Neural cell (in vitro differentiated cells): ENCODE data around the gene KITLG. TPM values are rescaled to one million over a fixed set of nuclear protein-coding genes. Genes with fewer than 3 reads are reported as not detected.

Experiments
- H2AFZ ChIP-seq: fragments of 200-600, 300-800 bp; sonication (generic), shearing (Covaris generic); 2 replicates; pipeline ENCODE4 v1.6.0; 2014; ENCODE audit warnings: low read depth, mild to moderate bottlenecking, antibody characterized with exemption, low read length, moderate library complexity
- H3F3A ChIP-seq: fragments of 200-600 bp; shearing (Covaris generic); 2 replicates; pipeline ENCODE4 v1.6.1; 2016; ENCODE audit warnings: mild to moderate bottlenecking, moderate library complexity, mixed read lengths, antibody characterized with exemption, low read length; ENCODE audit not compliant: insufficient read depth, poor library complexity, severe bottlenecking
- H3K27ac ChIP-seq: fragments of 200-600, 300-800 bp; sonication (generic), shearing (Covaris generic); 2 replicates; pipeline ENCODE4 v1.5.1; 2014; ENCODE audit warnings: mild to moderate bottlenecking, low read length, moderate library complexity
- H3K27me3 ChIP-seq: fragments of 300-800, 200-600 bp; sonication (generic), shearing (Covaris generic); 2 replicates; pipeline ENCODE4 v1.6.0; 2014; ENCODE audit warnings: mild to moderate bottlenecking, low read depth, low read length, moderate library complexity; ENCODE audit not compliant: insufficient read depth
- H3K36me3 ChIP-seq: fragments of 300-800, 200-600 bp; sonication (generic), shearing (Covaris generic); 2 replicates; pipeline ENCODE4 v1.5.1; 2014; ENCODE audit warnings: mild to moderate bottlenecking, antibody characterized with exemption, low read length, moderate library complexity; ENCODE audit not compliant: insufficient read depth
- H3K4me2 ChIP-seq: fragments of 300-800, 200-600 bp; sonication (generic), shearing (Covaris generic); 2 replicates; pipeline ENCODE4 v1.6.0; 2014; ENCODE audit warnings: mild to moderate bottlenecking, low read length
- H3K4me3 ChIP-seq: fragments of 300-800, 200-600 bp; sonication (generic), shearing (Covaris generic); 2 replicates; pipeline ENCODE4 v1.5.1; 2014; ENCODE audit warnings: mild to moderate bottlenecking, low read length, moderate library complexity
- H3K79me2 ChIP-seq: fragments of 200-600 bp; shearing (Covaris generic); replicated peaks from 2 replicates; pipeline ENCODE4 v1.6.0; 2014; ENCODE audit warnings: mild to moderate bottlenecking, low read length, moderate library complexity; ENCODE audit not compliant: insufficient read depth
- H3K9ac ChIP-seq: fragments of 300-800, 200-600 bp; sonication (generic), shearing (Covaris generic); 2 replicates; pipeline ENCODE4 v1.6.1; 2016; ENCODE audit warnings: mild to moderate bottlenecking, low read length, mixed read lengths
- H3K9me2 ChIP-seq: fragments of 200-600 bp; shearing (Covaris generic); 2 replicates; pipeline ENCODE4 v1.6.1; 2016; ENCODE audit warnings: mild to moderate bottlenecking, low read length, mixed read lengths; ENCODE audit not compliant: insufficient read depth
- H3K9me3 ChIP-seq: fragments of 200-600, 300-800 bp; sonication (generic), shearing (Covaris generic); 2 replicates; pipeline ENCODE4 v1.6.1; 2016; ENCODE audit warnings: mild to moderate bottlenecking, mixed run types, low read length, moderate library complexity, mixed read lengths
- H4K20me1 ChIP-seq: fragments of 200-600 bp; shearing (Covaris generic); 2 replicates; pipeline ENCODE4 v1.6.1; 2016; ENCODE audit warnings: mild to moderate bottlenecking, mixed run types; ENCODE audit not compliant: insufficient read depth
- EP300 ChIP-seq: fragments of 450-650 bp; conservative IDR thresholded peaks from 2 replicates; pipeline ENCODE4 v1.6.1; 2014; ENCODE audit warnings: antibody characterized with exemption, mild to moderate bottlenecking, moderate library complexity; ENCODE audit not compliant: poor library complexity, severe bottlenecking
- EZH2 ChIP-seq: fragments of 200-600, 300-800 bp; shearing (Covaris generic), sonication (generic); IDR thresholded peaks from 2 replicates; pipeline ENCODE4 v1.6.1; 2014; ENCODE audit warnings: antibody characterized with exemption, low read length, borderline replicate concordance, mild to moderate bottlenecking; ENCODE audit not compliant: insufficient read depth, poor library complexity, severe bottlenecking
- MXI1 ChIP-seq: fragments of 450-650 bp; conservative IDR thresholded peaks from 2 replicates; pipeline ENCODE4 v1.6.1; 2014; ENCODE audit warnings: antibody characterized with exemption, mild to moderate bottlenecking; ENCODE audit not compliant: poor library complexity, severe bottlenecking
- POLR2AphosphoS5 ChIP-seq: IDR thresholded peaks from 2 replicates; pipeline ENCODE4 v1.6.1; 2012
- RAD21 ChIP-seq: fragments of 450-650 bp; conservative IDR thresholded peaks from 2 replicates; pipeline ENCODE4 v1.6.1; 2014; ENCODE audit warnings: antibody characterized with exemption, mild to moderate bottlenecking, moderate library complexity
- SMC3 ChIP-seq: fragments of 450-650 bp; conservative IDR thresholded peaks from 2 replicates; pipeline ENCODE4 v1.6.1; 2014; ENCODE audit warnings: antibody characterized with exemption, mild to moderate bottlenecking, moderate library complexity; ENCODE audit not compliant: poor library complexity
- TAF1 ChIP-seq: IDR thresholded peaks from 2 replicates; pipeline ENCODE4 v1.6.1; 2012; ENCODE audit warnings: low read depth
- polyA plus RNA-seq: library from polyadenylated mRNA; depleted of rRNA; stranded (reverse); fragments of >200 nt; gene quantifications from 2 replicates; pipeline ENCODE4 v1.2.3, GENCODE V29; 2014
- TF ChIP-seq, protein P1 (sequence below): IDR thresholded peaks from 2 replicates; pipeline ENCODE4 v1.6.1; 2012; ENCODE audit warnings: borderline replicate concordance
- TF ChIP-seq, protein P2 (sequence below): fragments of 450-650 bp; IDR thresholded peaks from 2 replicates; pipeline ENCODE4 v1.5.1; 2014; ENCODE audit warnings: antibody characterized with exemption, mild to moderate bottlenecking, moderate library complexity; ENCODE audit not compliant: poor library complexity, severe bottlenecking

KITLG gene
- polyA plus RNA-seq, 1 donor from 2014 or later = 6.2 TPM

GRCh38 chr12:88591343-88591742 is 11.1 kb upstream of the KITLG start (continued):
- no peak for TF ChIP-seq TAF1

DNA sequence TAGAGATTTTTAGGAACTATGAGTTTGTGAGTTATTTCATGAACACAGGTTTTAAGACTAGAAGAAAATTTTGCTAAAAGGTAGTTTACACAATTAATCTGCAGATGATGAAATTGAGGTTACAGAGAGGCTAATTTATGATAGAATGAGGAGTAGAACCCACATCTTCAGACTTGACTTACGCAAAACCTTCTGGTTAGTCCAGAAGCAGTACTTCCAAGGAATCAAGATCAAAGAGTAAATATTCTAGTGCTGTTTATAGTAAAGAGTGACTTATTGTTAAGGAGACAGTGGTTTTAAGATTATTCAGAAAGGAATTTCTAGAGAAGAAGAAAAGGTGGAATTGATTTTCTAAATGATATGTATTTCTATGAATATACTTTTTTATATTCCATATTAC is 10.6 kb upstream of the KITLG start:
- Histone ChIP-seq H3K4me2 (no peak overlapping the region), H3K27ac (no peak overlapping the region), H3K9me2 (no peaks in the 10 kb centered on the region), H3F3A (no peaks in the 10 kb centered on the region), H3K79me2 (no peaks in the 10 kb centered on the region), H2AFZ (no peak overlapping the region), H3K36me3 (no peaks in the 10 kb centered on the region), H3K9ac (no peak overlapping the region), H4K20me1 (no peaks in the 10 kb centered on the region), H3K9me3 (peaks cover 9% of the 10 kb centered on the region), H3K4me3 (no peak overlapping the region), H3K27me3 (no peaks in the 10 kb centered on the region)
- TF ChIP-seq EZH2 (no peak), TAF1 (no peak), SMC3 (no peak), EP300 (no peak)

DNA sequence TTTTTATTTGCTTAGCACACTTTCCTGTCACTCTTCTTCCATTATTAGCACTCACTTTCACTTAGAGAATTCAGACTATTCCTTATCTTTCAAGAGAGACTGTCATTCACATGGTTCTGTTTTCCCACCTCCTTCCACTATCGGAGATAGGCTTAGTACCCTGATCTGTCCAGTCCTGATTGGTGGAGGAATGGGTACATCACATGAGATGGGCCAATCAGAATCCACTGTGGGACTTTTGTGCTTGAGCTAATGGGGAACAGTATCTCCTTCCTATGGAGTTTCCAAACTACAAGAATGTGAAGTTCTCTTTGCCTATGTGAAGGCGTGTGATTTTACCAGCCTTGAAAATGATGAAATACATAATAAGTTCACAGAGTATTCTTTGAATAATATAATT is 4.8 kb upstream of the KITLG start:
- no peaks in the 10 kb centered on the region for H4K20me1 ChIP-seq
- H3K9me2 ChIP-seq = no peaks in the 10 kb centered on the region
- TF ChIP-seq POLR2AphosphoS5 = no peak
- TF ChIP-seq, protein P1, sequence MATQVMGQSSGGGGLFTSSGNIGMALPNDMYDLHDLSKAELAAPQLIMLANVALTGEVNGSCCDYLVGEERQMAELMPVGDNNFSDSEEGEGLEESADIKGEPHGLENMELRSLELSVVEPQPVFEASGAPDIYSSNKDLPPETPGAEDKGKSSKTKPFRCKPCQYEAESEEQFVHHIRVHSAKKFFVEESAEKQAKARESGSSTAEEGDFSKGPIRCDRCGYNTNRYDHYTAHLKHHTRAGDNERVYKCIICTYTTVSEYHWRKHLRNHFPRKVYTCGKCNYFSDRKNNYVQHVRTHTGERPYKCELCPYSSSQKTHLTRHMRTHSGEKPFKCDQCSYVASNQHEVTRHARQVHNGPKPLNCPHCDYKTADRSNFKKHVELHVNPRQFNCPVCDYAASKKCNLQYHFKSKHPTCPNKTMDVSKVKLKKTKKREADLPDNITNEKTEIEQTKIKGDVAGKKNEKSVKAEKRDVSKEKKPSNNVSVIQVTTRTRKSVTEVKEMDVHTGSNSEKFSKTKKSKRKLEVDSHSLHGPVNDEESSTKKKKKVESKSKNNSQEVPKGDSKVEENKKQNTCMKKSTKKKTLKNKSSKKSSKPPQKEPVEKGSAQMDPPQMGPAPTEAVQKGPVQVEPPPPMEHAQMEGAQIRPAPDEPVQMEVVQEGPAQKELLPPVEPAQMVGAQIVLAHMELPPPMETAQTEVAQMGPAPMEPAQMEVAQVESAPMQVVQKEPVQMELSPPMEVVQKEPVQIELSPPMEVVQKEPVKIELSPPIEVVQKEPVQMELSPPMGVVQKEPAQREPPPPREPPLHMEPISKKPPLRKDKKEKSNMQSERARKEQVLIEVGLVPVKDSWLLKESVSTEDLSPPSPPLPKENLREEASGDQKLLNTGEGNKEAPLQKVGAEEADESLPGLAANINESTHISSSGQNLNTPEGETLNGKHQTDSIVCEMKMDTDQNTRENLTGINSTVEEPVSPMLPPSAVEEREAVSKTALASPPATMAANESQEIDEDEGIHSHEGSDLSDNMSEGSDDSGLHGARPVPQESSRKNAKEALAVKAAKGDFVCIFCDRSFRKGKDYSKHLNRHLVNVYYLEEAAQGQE = no peak
- TF ChIP-seq TAF1 = no peak
- TF ChIP-seq, protein P2, sequence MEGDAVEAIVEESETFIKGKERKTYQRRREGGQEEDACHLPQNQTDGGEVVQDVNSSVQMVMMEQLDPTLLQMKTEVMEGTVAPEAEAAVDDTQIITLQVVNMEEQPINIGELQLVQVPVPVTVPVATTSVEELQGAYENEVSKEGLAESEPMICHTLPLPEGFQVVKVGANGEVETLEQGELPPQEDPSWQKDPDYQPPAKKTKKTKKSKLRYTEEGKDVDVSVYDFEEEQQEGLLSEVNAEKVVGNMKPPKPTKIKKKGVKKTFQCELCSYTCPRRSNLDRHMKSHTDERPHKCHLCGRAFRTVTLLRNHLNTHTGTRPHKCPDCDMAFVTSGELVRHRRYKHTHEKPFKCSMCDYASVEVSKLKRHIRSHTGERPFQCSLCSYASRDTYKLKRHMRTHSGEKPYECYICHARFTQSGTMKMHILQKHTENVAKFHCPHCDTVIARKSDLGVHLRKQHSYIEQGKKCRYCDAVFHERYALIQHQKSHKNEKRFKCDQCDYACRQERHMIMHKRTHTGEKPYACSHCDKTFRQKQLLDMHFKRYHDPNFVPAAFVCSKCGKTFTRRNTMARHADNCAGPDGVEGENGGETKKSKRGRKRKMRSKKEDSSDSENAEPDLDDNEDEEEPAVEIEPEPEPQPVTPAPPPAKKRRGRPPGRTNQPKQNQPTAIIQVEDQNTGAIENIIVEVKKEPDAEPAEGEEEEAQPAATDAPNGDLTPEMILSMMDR = no peak
- no peak for TF ChIP-seq SMC3
- TF ChIP-seq MXI1 = no peak
- no peak for TF ChIP-seq EZH2
- TF ChIP-seq EP300 = no peak
- no peak for TF ChIP-seq RAD21
- H3K27ac ChIP-seq = no peak overlapping the region
- H3K9ac ChIP-seq = no peak overlapping the region
- H3K36me3 ChIP-seq = no peaks in the 10 kb centered on the region
- no peaks in the 10 kb centered on the region for H3K79me2 ChIP-seq
- H3K27me3 ChIP-seq = peaks cover 9% of the 10 kb centered on the region
- H2AFZ ChIP-seq = no peak overlapping the region
- no peaks in the 10 kb centered on the region for H3F3A ChIP-seq
- no peak overlapping the region for H3K4me2 ChIP-seq
- no peak overlapping the region for H3K4me3 ChIP-seq
- peaks cover 9% of the 10 kb centered on the region for H3K9me3 ChIP-seq
